ENCODE results near the gene TMC2. TPM values are rescaled to one million over a fixed set of nuclear protein-coding genes. Genes with fewer than 3 reads are reported as not detected.
A peak's percentile ranks its signal among the peaks of the same experiment; 100 is the strongest.

Gene TMC2
- total and polyA plus RNA-seq, 2 of the 8 experiments (the other 6 are each of a cell fraction or from before 2014, with no cell fraction given): not detected

DNA sequence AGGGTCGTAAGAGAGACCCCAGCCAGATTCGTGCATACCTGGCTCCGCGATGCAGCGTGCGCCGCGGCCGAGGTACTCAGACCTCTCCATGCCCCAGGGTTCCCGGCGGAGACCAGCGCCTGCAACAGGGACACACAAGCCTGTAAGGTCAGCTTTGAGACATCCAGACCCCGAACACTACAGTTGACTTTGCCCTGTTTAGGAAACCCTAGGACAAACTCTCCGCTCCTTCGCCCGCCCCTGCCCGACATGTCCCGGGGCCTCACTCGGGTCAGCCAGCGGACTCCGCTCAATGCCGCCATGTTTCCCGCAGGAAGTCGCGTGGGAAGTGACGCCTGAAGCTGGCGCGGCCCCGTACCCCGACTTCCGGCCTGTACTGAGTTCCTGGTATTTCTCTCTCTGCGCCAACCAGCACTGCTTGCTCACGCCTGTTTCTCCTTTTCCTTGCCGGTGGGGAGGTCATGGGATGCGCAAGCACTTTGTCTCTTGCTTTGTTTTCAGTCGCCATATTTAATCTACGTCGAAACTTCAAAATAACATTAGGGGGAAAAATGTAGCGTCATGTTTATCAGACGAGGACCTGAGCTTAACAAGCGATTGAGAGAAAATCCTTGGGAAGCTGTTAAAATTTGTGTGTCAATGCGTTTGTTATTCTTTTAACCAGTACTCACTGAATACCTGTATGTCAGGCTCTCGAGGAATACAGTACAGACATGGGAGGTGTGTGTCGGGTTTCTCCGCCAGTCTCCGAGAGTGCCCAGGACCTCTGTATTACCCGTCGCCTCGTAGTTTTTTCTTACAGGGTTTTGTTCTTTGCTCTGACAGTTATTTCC, 127.7 kb downstream of the TMC2 start, which contains the start of gene IDH3B (continued):
- TF ChIP-seq, protein P1, sequence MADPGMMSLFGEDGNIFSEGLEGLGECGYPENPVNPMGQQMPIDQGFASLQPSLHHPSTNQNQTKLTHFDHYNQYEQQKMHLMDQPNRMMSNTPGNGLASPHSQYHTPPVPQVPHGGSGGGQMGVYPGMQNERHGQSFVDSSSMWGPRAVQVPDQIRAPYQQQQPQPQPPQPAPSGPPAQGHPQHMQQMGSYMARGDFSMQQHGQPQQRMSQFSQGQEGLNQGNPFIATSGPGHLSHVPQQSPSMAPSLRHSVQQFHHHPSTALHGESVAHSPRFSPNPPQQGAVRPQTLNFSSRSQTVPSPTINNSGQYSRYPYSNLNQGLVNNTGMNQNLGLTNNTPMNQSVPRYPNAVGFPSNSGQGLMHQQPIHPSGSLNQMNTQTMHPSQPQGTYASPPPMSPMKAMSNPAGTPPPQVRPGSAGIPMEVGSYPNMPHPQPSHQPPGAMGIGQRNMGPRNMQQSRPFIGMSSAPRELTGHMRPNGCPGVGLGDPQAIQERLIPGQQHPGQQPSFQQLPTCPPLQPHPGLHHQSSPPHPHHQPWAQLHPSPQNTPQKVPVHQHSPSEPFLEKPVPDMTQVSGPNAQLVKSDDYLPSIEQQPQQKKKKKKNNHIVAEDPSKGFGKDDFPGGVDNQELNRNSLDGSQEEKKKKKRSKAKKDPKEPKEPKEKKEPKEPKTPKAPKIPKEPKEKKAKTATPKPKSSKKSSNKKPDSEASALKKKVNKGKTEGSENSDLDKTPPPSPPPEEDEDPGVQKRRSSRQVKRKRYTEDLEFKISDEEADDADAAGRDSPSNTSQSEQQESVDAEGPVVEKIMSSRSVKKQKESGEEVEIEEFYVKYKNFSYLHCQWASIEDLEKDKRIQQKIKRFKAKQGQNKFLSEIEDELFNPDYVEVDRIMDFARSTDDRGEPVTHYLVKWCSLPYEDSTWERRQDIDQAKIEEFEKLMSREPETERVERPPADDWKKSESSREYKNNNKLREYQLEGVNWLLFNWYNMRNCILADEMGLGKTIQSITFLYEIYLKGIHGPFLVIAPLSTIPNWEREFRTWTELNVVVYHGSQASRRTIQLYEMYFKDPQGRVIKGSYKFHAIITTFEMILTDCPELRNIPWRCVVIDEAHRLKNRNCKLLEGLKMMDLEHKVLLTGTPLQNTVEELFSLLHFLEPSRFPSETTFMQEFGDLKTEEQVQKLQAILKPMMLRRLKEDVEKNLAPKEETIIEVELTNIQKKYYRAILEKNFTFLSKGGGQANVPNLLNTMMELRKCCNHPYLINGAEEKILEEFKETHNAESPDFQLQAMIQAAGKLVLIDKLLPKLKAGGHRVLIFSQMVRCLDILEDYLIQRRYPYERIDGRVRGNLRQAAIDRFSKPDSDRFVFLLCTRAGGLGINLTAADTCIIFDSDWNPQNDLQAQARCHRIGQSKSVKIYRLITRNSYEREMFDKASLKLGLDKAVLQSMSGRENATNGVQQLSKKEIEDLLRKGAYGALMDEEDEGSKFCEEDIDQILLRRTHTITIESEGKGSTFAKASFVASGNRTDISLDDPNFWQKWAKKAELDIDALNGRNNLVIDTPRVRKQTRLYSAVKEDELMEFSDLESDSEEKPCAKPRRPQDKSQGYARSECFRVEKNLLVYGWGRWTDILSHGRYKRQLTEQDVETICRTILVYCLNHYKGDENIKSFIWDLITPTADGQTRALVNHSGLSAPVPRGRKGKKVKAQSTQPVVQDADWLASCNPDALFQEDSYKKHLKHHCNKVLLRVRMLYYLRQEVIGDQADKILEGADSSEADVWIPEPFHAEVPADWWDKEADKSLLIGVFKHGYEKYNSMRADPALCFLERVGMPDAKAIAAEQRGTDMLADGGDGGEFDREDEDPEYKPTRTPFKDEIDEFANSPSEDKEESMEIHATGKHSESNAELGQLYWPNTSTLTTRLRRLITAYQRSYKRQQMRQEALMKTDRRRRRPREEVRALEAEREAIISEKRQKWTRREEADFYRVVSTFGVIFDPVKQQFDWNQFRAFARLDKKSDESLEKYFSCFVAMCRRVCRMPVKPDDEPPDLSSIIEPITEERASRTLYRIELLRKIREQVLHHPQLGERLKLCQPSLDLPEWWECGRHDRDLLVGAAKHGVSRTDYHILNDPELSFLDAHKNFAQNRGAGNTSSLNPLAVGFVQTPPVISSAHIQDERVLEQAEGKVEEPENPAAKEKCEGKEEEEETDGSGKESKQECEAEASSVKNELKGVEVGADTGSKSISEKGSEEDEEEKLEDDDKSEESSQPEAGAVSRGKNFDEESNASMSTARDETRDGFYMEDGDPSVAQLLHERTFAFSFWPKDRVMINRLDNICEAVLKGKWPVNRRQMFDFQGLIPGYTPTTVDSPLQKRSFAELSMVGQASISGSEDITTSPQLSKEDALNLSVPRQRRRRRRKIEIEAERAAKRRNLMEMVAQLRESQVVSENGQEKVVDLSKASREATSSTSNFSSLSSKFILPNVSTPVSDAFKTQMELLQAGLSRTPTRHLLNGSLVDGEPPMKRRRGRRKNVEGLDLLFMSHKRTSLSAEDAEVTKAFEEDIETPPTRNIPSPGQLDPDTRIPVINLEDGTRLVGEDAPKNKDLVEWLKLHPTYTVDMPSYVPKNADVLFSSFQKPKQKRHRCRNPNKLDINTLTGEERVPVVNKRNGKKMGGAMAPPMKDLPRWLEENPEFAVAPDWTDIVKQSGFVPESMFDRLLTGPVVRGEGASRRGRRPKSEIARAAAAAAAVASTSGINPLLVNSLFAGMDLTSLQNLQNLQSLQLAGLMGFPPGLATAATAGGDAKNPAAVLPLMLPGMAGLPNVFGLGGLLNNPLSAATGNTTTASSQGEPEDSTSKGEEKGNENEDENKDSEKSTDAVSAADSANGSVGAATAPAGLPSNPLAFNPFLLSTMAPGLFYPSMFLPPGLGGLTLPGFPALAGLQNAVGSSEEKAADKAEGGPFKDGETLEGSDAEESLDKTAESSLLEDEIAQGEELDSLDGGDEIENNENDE (IDR thresholded peaks at IDR 0.05; ENCODE audit: insufficient replicate concordance, low read length): no peak
- no peak for TF ChIP-seq CBX5 (IDR thresholded peaks at IDR 0.05; ENCODE audit: low read depth, low read length)
- TF ChIP-seq ZNF274 (IDR thresholded peaks at IDR 0.05; ENCODE audit: borderline replicate concordance, extremely low read depth, low read length): no peak
- TF ChIP-seq MAFK (IDR thresholded peaks at IDR 0.05; ENCODE audit: low read depth, low read length): no peak
- TF ChIP-seq RAD21 (IDR thresholded peaks at IDR 0.05 in 1 of 2, conservative IDR thresholded peaks at IDR 0.05 in 1 of 2; ENCODE audit: low read depth in 2 of 2, low read length in 2 of 2): no peak
- TF ChIP-seq, protein P2, sequence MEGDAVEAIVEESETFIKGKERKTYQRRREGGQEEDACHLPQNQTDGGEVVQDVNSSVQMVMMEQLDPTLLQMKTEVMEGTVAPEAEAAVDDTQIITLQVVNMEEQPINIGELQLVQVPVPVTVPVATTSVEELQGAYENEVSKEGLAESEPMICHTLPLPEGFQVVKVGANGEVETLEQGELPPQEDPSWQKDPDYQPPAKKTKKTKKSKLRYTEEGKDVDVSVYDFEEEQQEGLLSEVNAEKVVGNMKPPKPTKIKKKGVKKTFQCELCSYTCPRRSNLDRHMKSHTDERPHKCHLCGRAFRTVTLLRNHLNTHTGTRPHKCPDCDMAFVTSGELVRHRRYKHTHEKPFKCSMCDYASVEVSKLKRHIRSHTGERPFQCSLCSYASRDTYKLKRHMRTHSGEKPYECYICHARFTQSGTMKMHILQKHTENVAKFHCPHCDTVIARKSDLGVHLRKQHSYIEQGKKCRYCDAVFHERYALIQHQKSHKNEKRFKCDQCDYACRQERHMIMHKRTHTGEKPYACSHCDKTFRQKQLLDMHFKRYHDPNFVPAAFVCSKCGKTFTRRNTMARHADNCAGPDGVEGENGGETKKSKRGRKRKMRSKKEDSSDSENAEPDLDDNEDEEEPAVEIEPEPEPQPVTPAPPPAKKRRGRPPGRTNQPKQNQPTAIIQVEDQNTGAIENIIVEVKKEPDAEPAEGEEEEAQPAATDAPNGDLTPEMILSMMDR (IDR thresholded peaks at IDR 0.05; ENCODE audit: control extremely low read depth in 1 of 3, insufficient read depth in 1 of 3, low read depth in 1 of 3, low read length in 3 of 3): no peak
- peak; percentile 87 for TF ChIP-seq SRF (IDR thresholded peaks at IDR 0.05; ENCODE audit: low read depth, low read length)

Measured in H1 (cell line).